ENCODE results near the gene EME2. TPM values are rescaled to one million over a fixed set of nuclear protein-coding genes. Genes with fewer than 3 reads are reported as not detected.

Gene EME2
- total RNA-seq, 1 donor from 2014 or later = 15.5 TPM

GRCh38 chr16:1761751-1762150, 10.9 kb upstream of the EME2 start:
- DNase-seq (no peak), ATAC-seq (no peak)
- Histone ChIP-seq H3K27ac (no peak overlapping the region), H3K27me3 (ENCODE audit: low read depth) (no peaks in the 10 kb centered on the region), H3K9me3 (no peaks in the 10 kb centered on the region), H3K4me1 (no peaks in the 10 kb centered on the region), H3K36me3 (peaks cover 89% of the 10 kb centered on the region), H3K4me3 (no peak overlapping the region)
- intact Hi-C loops (cut with DNase I) = no loop called here
- no peak for TF ChIP-seq CTCF (IDR thresholded peaks at IDR 0.05)

- no peak for TF ChIP-seq CTCF (IDR thresholded peaks at IDR 0.05)
- no peak overlapping the region for H3K4me3 ChIP-seq
- peaks cover 91% of the 10 kb centered on the region for H3K36me3 ChIP-seq
- intact Hi-C loops (cut with DNase I) = no loop called here
- no peaks in the 10 kb centered on the region for H3K9me3 ChIP-seq
- no peak overlapping the region for H3K27ac ChIP-seq
- ATAC-seq (no peak), DNase-seq (no peak)
- H3K4me1 ChIP-seq = no peaks in the 10 kb centered on the region
- H3K27me3 ChIP-seq (ENCODE audit: low read depth) = no peaks in the 10 kb centered on the region
These were observed 10.3 kb upstream of the EME2 start for GRCh38 chr16:1762196-1762878.

- H3K9me3 ChIP-seq = no peaks in the 10 kb centered on the region
- no peaks in the 10 kb centered on the region for H3K27me3 ChIP-seq (ENCODE audit: low read depth)
- no peak overlapping the region for H3K4me3 ChIP-seq
- intact Hi-C loops (cut with DNase I) = no loop called here
- H3K4me1 ChIP-seq = no peaks in the 10 kb centered on the region
- H3K27ac ChIP-seq = no peak overlapping the region
- no peak for TF ChIP-seq CTCF (IDR thresholded peaks at IDR 0.05)
- DNase-seq (no peak), ATAC-seq (no peak)
- H3K36me3 ChIP-seq = peaks cover 91% of the 10 kb centered on the region
These were observed 9.6 kb upstream of the EME2 start for GRCh38 chr16:1762879-1763520.

GRCh38 chr16:1763521-1764511, 8.8 kb upstream of the EME2 start:
- intact Hi-C loops (cut with DNase I) = no loop called here

More at GRCh38 chr16:1763521-1764511, 8.8 kb upstream of the EME2 start:
- ATAC-seq (no peak), DNase-seq (no peak)
- H3K27me3 ChIP-seq (ENCODE audit: low read depth) = no peaks in the 10 kb centered on the region
- no peak for TF ChIP-seq CTCF (IDR thresholded peaks at IDR 0.05)
- no peaks in the 10 kb centered on the region for H3K9me3 ChIP-seq
- peaks cover 91% of the 10 kb centered on the region for H3K36me3 ChIP-seq
- H3K4me1 ChIP-seq = no peaks in the 10 kb centered on the region
- H3K4me3 ChIP-seq = no peak overlapping the region
- H3K27ac ChIP-seq = no peak overlapping the region
